Raji (cell line): ENCODE data around the gene TMEM158.

Experiments
- POLR2A ChIP-seq: IDR thresholded peaks from 2 replicates; pipeline ENCODE4 v1.6.1; 2011; ENCODE audit warnings: low read depth, low read length, control low read depth; ENCODE audit not compliant: insufficient read depth

The TMEM158 gene

DNA sequence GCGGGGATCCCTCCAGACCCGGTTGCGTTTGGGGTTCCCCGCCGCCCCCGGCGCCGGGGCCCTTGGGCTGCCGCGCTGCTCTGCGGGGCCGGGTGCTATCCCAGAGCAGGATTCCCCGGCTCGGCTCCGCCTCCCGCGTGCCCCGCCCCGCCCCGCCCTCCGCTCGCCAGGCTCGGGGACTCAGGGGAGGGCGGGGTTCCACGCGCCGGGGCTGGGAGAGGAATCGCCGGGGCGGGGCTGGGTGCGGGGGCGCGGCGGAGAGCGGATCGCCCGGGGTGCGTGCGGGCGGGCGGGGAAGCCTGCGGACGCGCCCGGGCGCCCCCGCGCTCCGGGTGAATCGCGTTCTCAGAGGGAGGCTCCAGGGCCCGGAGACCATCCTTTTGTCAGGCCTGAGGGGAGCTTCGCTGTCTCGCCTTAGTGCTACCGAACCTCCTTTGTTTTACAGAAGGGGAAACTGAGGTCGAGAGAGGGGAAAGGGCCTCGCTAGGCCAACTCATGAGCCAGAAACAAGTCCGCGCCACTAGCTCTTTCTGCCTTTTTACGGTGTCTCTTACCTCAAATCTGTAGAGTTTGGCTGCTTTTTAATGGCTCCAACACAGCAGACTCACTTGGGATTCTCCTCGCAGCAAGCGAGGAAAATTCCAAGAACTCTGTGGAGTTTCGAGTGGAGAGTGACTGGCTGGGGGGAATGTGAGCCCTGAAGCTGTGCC, at the start of gene TMEM158:
Gene TMEM158, minus strand, starts transcription at position 82 of the 710 bp plus-strand sequence. CDS start 260 bp downstream, outside the sequence.
- no peak for TF ChIP-seq POLR2A

- TF ChIP-seq POLR2A: no peak
Observed at GRCh38 chr3:45275006-45275704, 49.1 kb upstream of the TMEM158 start.

DNA sequence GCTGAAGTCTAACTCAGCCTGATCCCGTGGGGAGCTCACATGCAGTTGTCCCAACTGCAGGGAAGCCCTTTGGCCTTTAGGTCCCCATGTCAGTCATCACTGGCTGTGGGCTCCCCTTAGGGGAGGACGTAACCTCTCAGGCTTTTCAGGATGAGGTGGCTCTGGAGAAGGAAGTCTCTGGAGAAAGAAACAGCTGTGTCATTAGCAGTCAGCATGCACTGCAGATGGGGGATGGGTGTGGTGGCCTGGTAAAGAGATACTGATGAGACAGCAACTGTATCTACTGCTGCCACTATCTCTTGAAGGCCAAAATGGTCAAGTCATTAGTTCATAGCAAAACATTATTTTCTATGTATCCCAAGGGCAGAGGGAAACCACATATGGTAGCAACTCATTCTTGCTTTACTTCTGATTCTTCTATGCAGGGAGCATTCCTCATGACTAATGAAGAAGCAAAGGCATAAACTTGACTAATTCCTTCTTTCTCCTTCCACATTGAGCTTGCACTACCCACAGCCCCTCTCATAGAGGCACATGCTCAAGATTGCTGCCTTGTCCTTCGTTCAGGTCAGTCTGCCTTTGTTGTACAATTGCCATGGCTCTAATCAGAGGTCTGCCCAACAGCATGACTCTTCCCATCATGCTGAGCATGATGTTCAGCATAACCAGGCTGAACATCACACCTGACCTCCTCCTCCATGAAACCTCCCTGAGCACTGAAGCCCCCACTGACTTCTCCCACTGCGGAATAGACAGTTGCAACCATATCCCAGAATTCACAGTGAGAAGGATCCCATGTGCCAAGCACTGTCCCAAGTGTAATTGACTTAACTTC, 47.8 kb upstream of the TMEM158 start:
- TF ChIP-seq POLR2A: no peak

DNA sequence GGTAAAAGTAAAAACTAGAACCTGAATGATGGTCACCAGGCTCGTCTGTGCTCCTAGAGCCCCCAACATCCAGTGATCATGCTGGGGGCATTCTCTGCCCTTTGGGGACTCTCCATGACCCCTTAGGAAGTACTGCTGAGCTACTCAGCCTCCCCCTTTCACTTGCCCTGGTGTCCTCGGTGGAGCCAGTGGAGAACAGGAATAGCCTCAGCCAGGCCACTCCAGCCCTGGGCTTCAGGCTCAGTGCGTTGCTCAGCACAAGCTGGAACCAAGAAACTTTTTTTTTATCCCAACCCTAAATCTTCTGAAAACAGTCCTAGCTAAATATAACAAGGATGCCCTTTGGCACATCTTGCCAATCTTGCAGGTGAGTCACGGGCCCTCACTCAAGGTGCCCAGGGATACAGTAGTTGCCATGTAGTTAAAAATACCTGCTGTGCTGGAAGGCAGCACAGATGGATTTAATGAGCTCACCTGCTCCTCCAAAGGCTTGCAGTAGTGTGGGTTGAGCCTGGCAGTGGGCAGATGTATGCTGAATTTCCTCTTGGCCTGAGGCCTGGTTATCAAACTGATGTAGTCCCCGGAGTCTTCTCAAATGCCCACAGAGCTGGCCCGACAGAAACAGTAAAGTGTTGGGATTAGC, 46.9 kb upstream of the TMEM158 start:
- TF ChIP-seq POLR2A: no peak

GRCh38 chr3:45272032-45272810, 46.1 kb upstream of the TMEM158 start:
- no peak for TF ChIP-seq POLR2A

- TF ChIP-seq POLR2A: no peak
Observed at GRCh38 chr3:45269952-45270351, 43.9 kb upstream of the TMEM158 start.

DNA sequence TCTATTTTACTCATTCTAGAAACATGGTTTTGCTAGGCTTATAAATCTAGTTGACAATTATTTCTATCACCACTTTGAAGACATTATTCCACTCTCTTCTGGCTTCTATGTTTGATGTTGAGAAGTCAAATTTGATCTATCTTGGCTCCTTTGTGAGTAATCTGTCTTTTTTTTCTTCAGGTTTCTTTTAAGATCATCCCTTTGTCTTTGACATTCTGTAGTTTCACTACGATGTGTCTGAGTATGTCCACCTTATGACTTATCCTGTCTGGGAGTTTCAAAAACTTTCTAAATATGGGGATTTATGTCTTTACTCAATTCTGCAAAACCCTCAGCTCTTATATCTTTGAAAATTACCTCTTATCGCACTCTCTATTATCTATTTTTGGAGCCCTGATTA, 41.0 kb upstream of the TMEM158 start:
- no peak for TF ChIP-seq POLR2A

DNA sequence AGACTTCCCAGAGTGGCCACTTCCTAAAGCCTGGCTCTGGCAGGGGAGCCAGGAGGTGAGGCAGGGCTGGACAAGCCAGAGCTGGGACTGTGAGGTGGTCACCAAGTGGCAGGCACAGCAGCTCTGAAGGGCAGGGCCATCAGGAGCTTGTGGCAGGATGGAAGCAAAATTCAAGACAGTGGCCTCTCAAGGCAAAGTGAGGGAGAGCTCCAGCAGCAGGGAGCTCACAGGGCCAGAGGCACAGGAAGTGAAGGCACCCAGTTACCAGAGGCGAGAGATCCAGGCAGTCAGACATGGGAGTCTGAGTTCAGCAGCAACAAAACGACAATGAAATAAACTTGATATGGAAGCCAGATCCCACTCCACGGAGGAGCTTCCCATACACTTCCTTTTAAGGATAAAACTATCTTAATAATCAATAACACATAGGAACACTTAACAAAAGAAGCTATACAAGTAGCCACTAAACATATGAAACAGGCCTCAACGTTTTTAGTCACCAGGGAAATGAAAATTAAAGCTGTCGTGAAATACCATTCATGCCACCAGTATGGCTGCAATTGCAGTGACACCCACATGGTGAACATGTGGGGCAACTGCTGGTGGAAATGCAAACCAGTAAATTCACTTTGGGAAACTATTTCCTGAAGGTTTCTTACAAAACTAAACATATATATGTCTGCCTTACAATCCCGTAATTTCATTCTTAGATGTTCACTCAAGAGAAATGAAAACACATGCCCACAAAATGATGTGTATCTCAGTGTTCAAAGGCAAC, 35.4 kb upstream of the TMEM158 start:
- no peak for TF ChIP-seq POLR2A

DNA sequence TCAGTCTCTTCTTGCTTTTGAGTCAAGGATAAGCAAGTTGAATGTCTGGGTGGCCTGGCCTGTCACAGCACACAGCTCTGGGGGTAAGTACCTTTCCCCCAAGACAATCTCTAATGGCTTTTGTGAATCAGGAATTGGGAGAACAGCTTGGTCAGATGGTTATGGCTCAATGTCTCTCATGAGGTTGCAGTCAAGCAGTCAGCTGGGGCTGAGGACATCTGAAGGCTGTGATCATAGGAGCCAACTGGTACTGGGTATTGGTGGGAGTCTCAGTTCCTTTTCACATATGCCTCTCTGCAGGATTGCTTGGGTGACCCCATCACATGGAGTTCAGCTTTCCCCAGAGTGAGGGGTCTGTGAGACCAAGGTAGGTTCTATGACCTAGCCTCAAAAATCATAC, 33.0 kb upstream of the TMEM158 start:
- TF ChIP-seq POLR2A: no peak

- no peak for TF ChIP-seq POLR2A
Observed at GRCh38 chr3:45258317-45258716, 32.2 kb upstream of the TMEM158 start.

- no peak for TF ChIP-seq POLR2A
Observed at GRCh38 chr3:45253316-45253715, 27.2 kb upstream of the TMEM158 start.

DNA sequence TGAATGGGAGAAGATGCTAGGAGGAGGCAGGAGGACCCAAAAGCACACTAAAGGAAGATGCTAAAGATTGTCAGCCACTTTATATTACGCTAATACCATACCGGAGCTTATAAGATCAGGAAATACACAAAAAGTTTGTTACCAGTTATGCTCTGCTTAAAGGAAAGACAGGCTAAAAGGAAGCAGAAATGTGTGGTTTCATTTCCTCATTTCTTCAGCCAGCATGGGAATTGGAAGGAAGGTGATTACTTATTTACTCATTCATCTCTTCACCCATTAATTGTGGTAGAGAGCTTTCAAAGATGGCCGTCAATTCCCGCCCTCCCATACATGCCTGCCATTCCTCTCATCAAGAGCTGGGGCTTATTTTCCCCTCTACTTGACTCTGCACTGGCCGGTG, 26.7 kb upstream of the TMEM158 start:
- no peak for TF ChIP-seq POLR2A

DNA sequence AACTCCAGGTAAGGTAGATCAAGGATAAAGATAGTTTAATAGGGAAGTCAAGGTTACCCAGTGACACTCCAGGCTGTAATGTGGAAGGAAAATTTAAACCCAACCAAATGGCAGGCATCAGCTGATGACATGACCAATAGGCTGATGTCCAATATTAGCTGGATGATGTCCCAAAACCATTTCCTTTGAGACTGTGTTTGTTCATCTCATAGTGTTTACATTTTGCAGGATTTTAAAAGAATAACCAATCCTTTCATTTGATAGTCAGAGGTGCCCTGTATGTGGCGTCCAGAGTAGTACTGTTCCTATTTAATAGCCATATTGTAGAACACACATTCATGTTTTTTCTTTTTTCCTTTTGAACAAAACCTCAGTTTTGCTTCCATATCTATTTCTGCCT, 23.3 kb upstream of the TMEM158 start:
- no peak for TF ChIP-seq POLR2A

DNA sequence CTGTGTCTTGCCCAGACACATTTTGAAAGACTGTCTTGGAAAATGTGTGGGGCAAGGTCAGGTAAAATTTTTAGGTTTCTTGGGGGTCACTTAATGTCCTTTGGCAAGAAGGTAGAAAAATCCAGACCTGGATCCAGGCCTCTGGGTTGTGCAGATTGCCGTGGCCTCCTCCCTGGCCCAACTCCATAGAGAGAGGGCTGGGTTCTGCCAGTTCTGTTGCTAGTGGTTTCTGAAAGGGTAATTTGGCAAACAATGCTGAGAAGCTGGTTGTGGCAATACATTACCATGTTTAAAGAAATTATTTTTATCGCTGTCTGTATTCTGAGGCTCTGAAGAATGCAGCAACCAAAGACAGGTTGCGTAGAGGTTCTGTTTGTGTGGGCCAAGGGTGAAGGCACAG, 20.2 kb upstream of the TMEM158 start:
- TF ChIP-seq POLR2A: no peak
